Measurements from ENCODE around the gene DUSP1. TPM values are rescaled to one million over a fixed set of nuclear protein-coding genes. Genes with fewer than 3 reads are reported as not detected.

Gene DUSP1
- total and polyA plus RNA-seq, 2 donors (not counting 3 experiments of a cell fraction or from before 2014, with no cell fraction given): 36.1 to 196 TPM

GRCh38 chr5:172797771-172798191, 26.8 kb upstream of the DUSP1 start:
- H3K36me3 ChIP-seq (ENCODE audit: control insufficient read depth in 2 of 2, extremely low read depth in 1 of 2, insufficient read depth in 2 of 2, low read length in 2 of 2): no peaks in the 10 kb centered on the region
- no peaks in the 10 kb centered on the region for H3K9me3 ChIP-seq (replicated peaks; ENCODE audit: control insufficient read depth, insufficient read depth, low read length)
- H3K4me3 ChIP-seq (replicated peaks in 1 of 3; ENCODE audit: insufficient read depth in 1 of 3, low read depth in 1 of 3, low read length in 3 of 3): no peak overlapping the region
- intact Hi-C loops (cut with micrococcal nuclease): loop anchor here (1.0 kb wide), 1 partner anchor 10 kb away; no protein-coding TSS in a partner anchor
- H3K9ac ChIP-seq (replicated peaks; ENCODE audit: extremely low read depth, insufficient read depth, low read length): peak overlapping the region; percentile 32
- H3K27ac ChIP-seq (ENCODE audit: insufficient read depth, low read depth, low read length): peak overlapping the region; percentile 77
- no peak overlapping the region for H2AFZ ChIP-seq (ENCODE audit: low read depth, low read length)
- BruUV-seq (replicated peaks): TSS peak; percentile 69
- DNase-seq (ENCODE audit: low read depth, low spot score) (no peak), FAIRE-seq (no peak)
- H3K27me3 ChIP-seq (ENCODE audit: control insufficient read depth in 2 of 2, insufficient read depth in 2 of 2, low read length in 2 of 2): no peaks in the 10 kb centered on the region
- no peaks in the 10 kb centered on the region for H3K9me1 ChIP-seq (replicated peaks; ENCODE audit: control insufficient read depth, extremely low read depth, insufficient read depth, low read length)
- no peaks in the 10 kb centered on the region for H4K20me1 ChIP-seq (replicated peaks; ENCODE audit: control insufficient read depth, extremely low read depth, insufficient read depth, low read length)
- H3K4me1 ChIP-seq (ENCODE audit: control insufficient read depth, extremely low read depth, insufficient read depth, low read length): peaks cover 57% of the 10 kb centered on the region
- dilution Hi-C loops (cut with MboI; ENCODE audit: extremely low pct_ligation_motif_present, low sequenced_read_pairs): no loop called here
- ChIA-PET POLR2A (interaction anchor here (1.2 to 1.6 kb wide), 2 partner anchors 26 to 40 kb away, joined by 4 to 15 read pairs; partner anchors contain the start of gene DUSP1), CTCF (interaction anchor here (1.2 to 2.1 kb wide), 6 partner anchors 10 to 83 kb away, joined by 3 to 21 read pairs (median 4); partner anchors contain the start of gene DUSP1)
- H3K79me2 ChIP-seq (ENCODE audit: control insufficient read depth, insufficient read depth, low read length): no peaks in the 10 kb centered on the region
- TF ChIP-seq POLR2A (IDR thresholded peaks at IDR 0.05; ENCODE audit: low read depth, low read length) (no peak), GATA2 (IDR thresholded peaks at IDR 0.05; ENCODE audit: insufficient read depth, insufficient read length, low read depth, low read length) (no peak), JUN (IDR thresholded peaks at IDR 0.05; ENCODE audit: borderline replicate concordance, insufficient read depth, insufficient read length, low read depth) (no peak), FOS (IDR thresholded peaks at IDR 0.05; ENCODE audit: borderline replicate concordance, insufficient read depth, low read length) (no peak), EZH2 (IDR thresholded peaks at IDR 0.05; ENCODE audit: borderline replicate concordance, low read depth, low read length, severe bottlenecking) (no peak), MYC (IDR thresholded peaks at IDR 0.05; ENCODE audit: low read depth, low read length) (no peak), POLR2AphosphoS5 (IDR thresholded peaks at IDR 0.05; ENCODE audit: insufficient read depth, low read depth, low read length) (no peak)
- H3K4me2 ChIP-seq (ENCODE audit: insufficient read depth, low read length): peak overlapping the region; percentile 50

- DNase-seq (ENCODE audit: low read depth, low spot score): no peak
Measured at GRCh38 chr5:172796306-172796705, 25.3 kb upstream of the DUSP1 start.

More at GRCh38 chr5:172796306-172796705, 25.3 kb upstream of the DUSP1 start:
- Histone ChIP-seq H3K4me2 (ENCODE audit: insufficient read depth, low read length) (no peak overlapping the region), H3K27ac (ENCODE audit: insufficient read depth, low read depth, low read length) (no peak overlapping the region), H3K9me3 (replicated peaks; ENCODE audit: control insufficient read depth, insufficient read depth, low read length) (no peaks in the 10 kb centered on the region), H3K4me1 (ENCODE audit: control insufficient read depth, extremely low read depth, insufficient read depth, low read length) (peaks cover 48% of the 10 kb centered on the region), H2AFZ (ENCODE audit: low read depth, low read length) (no peak overlapping the region), H4K20me1 (replicated peaks; ENCODE audit: control insufficient read depth, extremely low read depth, insufficient read depth, low read length) (no peaks in the 10 kb centered on the region), H3K36me3 (ENCODE audit: control insufficient read depth in 2 of 2, extremely low read depth in 1 of 2, insufficient read depth in 2 of 2, low read length in 2 of 2) (no peaks in the 10 kb centered on the region), H3K27me3 (ENCODE audit: control insufficient read depth in 2 of 2, insufficient read depth in 2 of 2, low read length in 2 of 2) (no peaks in the 10 kb centered on the region), H3K4me3 (replicated peaks in 1 of 3; ENCODE audit: insufficient read depth in 1 of 3, low read depth in 1 of 3, low read length in 3 of 3) (no peak overlapping the region), H3K9ac (replicated peaks; ENCODE audit: extremely low read depth, insufficient read depth, low read length) (no peak overlapping the region), H3K79me2 (ENCODE audit: control insufficient read depth, insufficient read depth, low read length) (no peaks in the 10 kb centered on the region), H3K9me1 (replicated peaks; ENCODE audit: control insufficient read depth, extremely low read depth, insufficient read depth, low read length) (no peaks in the 10 kb centered on the region)
- POLR2A ChIA-PET: interaction anchor here (1.7 kb wide), 1 partner anchor 25 kb away, joined by 15 read pairs; the partner anchor contains the start of gene DUSP1
- TF ChIP-seq POLR2AphosphoS5 (IDR thresholded peaks at IDR 0.05; ENCODE audit: insufficient read depth, low read depth, low read length) (no peak), FOS (IDR thresholded peaks at IDR 0.05; ENCODE audit: borderline replicate concordance, insufficient read depth, low read length) (no peak), GATA2 (IDR thresholded peaks at IDR 0.05; ENCODE audit: insufficient read depth, insufficient read length, low read depth, low read length) (no peak), EZH2 (IDR thresholded peaks at IDR 0.05; ENCODE audit: borderline replicate concordance, low read depth, low read length, severe bottlenecking) (no peak), CTCF (IDR thresholded peaks at IDR 0.05; ENCODE audit: extremely low read depth in 1 of 2, insufficient read depth in 1 of 2, low read depth in 1 of 2, low read length in 2 of 2) (no peak), JUN (IDR thresholded peaks at IDR 0.05; ENCODE audit: borderline replicate concordance, insufficient read depth, insufficient read length, low read depth) (no peak), MAX (IDR thresholded peaks at IDR 0.05; ENCODE audit: insufficient read depth, insufficient read length) (no peak), MYC (IDR thresholded peaks at IDR 0.05; ENCODE audit: low read depth, low read length) (no peak), POLR2A (IDR thresholded peaks at IDR 0.05; ENCODE audit: low read depth, low read length) (no peak)
- CTCF ChIA-PET: interaction anchor here (1.3 to 4.5 kb wide), 5 partner anchors 12 to 81 kb away, joined by 4 to 44 read pairs (median 5); partner anchors contain the start of gene DUSP1
- FAIRE-seq: no peak
- intact Hi-C loops (cut with micrococcal nuclease) (no loop called here), dilution Hi-C loops (cut with MboI; ENCODE audit: extremely low pct_ligation_motif_present, low sequenced_read_pairs) (no loop called here)
- no TSS peak for BruUV-seq (replicated peaks)
